H1 (cell line): ENCODE results near the gene EEF1A2. TPM values are rescaled to one million over a fixed set of nuclear protein-coding genes. Genes with fewer than 3 reads are reported as not detected.

Experiments
- CTCF ChIA-PET: fragments of 300-600 bp; sonication (Branson Sonifier 250); formaldehyde crosslinking; loops from one replicate; lab custom pipeline; 2021; ENCODE audit not compliant: partially characterized antibody; lab: Charles Lee
- POLR2A ChIA-PET: fragments of 300-600 bp; sonication (Branson Sonifier 250); formaldehyde crosslinking; loops from one replicate; lab custom pipeline; 2021; ENCODE audit warnings: inconsistent platforms; ENCODE audit not compliant: partially characterized antibody; lab: Charles Lee
- DNase-seq, 2 experiments: peaks; one replicate each; pipeline versions ENCODE4 v3.0.0 to v3.0.0-alpha.2; 2010 to 2022; ENCODE audit warnings: low spot score in 2 of 2, low read depth in 1 of 2, mixed read lengths in 1 of 2
- FAIRE-seq: peaks from 2 replicates; lab custom pipeline; 2011; peaks lifted over from hg19 to GRCh38; lab: Jason Lieb, UNC
- H2AFZ ChIP-seq: 2 replicates; pipeline ENCODE4 v1.8.1; 2012; ENCODE audit warnings: low read length, inconsistent platforms
- H2AK5ac ChIP-seq: 2 replicates; pipeline ENCODE4 v1.6.1; 2013; ENCODE audit warnings: low read depth, low read length
- H2BK120ac ChIP-seq: replicated peaks from 2 replicates; pipeline ENCODE3; 2013; ENCODE audit warnings: low read depth, low read length, inconsistent platforms
- H2BK12ac ChIP-seq: 2 replicates; pipeline ENCODE4 v1.6.1; 2013; ENCODE audit warnings: low read depth, low read length
- H2BK15ac ChIP-seq: 2 replicates; pipeline ENCODE4 v1.6.1; 2013; ENCODE audit warnings: low read length
- H2BK20ac ChIP-seq: 2 replicates; pipeline ENCODE4 v1.6.1; 2013; ENCODE audit warnings: low read length
- H2BK5ac ChIP-seq: 2 replicates; pipeline ENCODE4 v1.6.1; 2013; ENCODE audit warnings: low read depth, low read length
- H3K14ac ChIP-seq: 2 replicates; pipeline ENCODE4 v1.6.1; 2013; ENCODE audit warnings: inconsistent platforms; ENCODE audit not compliant: insufficient read length
- H3K18ac ChIP-seq: 2 replicates; pipeline ENCODE4 v1.6.1; 2013; ENCODE audit warnings: low read length; ENCODE audit errors: extremely low read depth
- H3K23ac ChIP-seq: 2 replicates; pipeline ENCODE4 v1.6.1; 2013; ENCODE audit warnings: inconsistent platforms; ENCODE audit not compliant: insufficient read length
- H3K23me2 ChIP-seq: 2 replicates; pipeline ENCODE4 v1.6.1; 2013; ENCODE audit warnings: low read depth, low read length
- H3K27ac ChIP-seq: 2 replicates; pipeline ENCODE4 v1.6.1; 2011; ENCODE audit warnings: low read depth, low read length, inconsistent platforms
- H3K27me3 ChIP-seq, 4 experiments: replicated peaks in 1 of 4; 1 replicate in 1 of 4; 2 replicates in 3 of 4; pipeline versions ENCODE4 v1.6.1 to v1.8.1; 2011 to 2013; ENCODE audit warnings: low read length in 3 of 4, mild to moderate bottlenecking in 3 of 4, inconsistent platforms in 2 of 4, mixed read lengths in 2 of 4, moderate library complexity in 1 of 4; ENCODE audit not compliant: control insufficient read depth in 3 of 4, insufficient read depth in 3 of 4; ENCODE audit errors: extremely low read depth in 1 of 4
- H3K36me3 ChIP-seq, 4 experiments: 2 replicates each; pipeline versions ENCODE4 v1.6.1 to v1.8.1; 2011 to 2013; ENCODE audit warnings: mild to moderate bottlenecking in 4 of 4, low read length in 3 of 4, moderate library complexity in 2 of 4, control low read depth in 1 of 4, inconsistent platforms in 1 of 4; ENCODE audit not compliant: insufficient read depth in 4 of 4, control insufficient read depth in 2 of 4
- H3K4ac ChIP-seq: replicated peaks from 2 replicates; pipeline ENCODE3; 2013; ENCODE audit warnings: low read length, low read depth, mixed read lengths, inconsistent platforms; ENCODE audit not compliant: insufficient read length
- H3K4me1 ChIP-seq, 4 experiments: replicated peaks in 1 of 4; 1 replicate in 1 of 4; 2 replicates in 3 of 4; pipeline versions ENCODE4 v1.6.1 to v1.8.1; 2011 to 2013; ENCODE audit warnings: low read length in 3 of 4, inconsistent platforms in 2 of 4, mixed read lengths in 1 of 4; ENCODE audit not compliant: insufficient read depth in 4 of 4, control insufficient read depth in 3 of 4
- H3K4me2 ChIP-seq, 2 experiments: 2 replicates each; pipeline versions ENCODE4 v1.6.1 to v1.8.1; 2011 to 2013; ENCODE audit warnings: low read depth in 2 of 2, low read length in 2 of 2, control low read depth in 1 of 2, inconsistent platforms in 1 of 2, mild to moderate bottlenecking in 1 of 2; ENCODE audit not compliant: insufficient read depth in 1 of 2
- H3K4me3 ChIP-seq, 4 experiments: fragments of 200-600, 300-600 bp in 1 of 4; sonication (generic), shearing (Covaris generic), sonication (Bioruptor Twin) in 1 of 4; 2 replicates each; pipeline versions ENCODE4 v1.5.1 to v1.8.1; 2011 to 2016; ENCODE audit warnings: low read length in 4 of 4, low read depth in 3 of 4, control low read depth in 2 of 4, inconsistent platforms in 2 of 4, mild to moderate bottlenecking in 2 of 4, mixed read lengths in 1 of 4, moderate library complexity in 1 of 4; ENCODE audit not compliant: insufficient read depth in 2 of 4; ENCODE audit errors: extremely low read depth in 1 of 4
- H3K56ac ChIP-seq: replicated peaks from 2 replicates; pipeline ENCODE3; 2013; ENCODE audit warnings: low read depth, mild to moderate bottlenecking, mixed read lengths, low read length, inconsistent platforms; ENCODE audit not compliant: insufficient read length
- H3K79me1 ChIP-seq: 2 replicates; pipeline ENCODE4 v1.6.1; 2013; ENCODE audit warnings: low read depth, low read length, control low read depth
- H3K79me2 ChIP-seq, 2 experiments: 2 replicates each; pipeline versions ENCODE4 v1.6.1 to v1.8.1; 2012 to 2013; ENCODE audit warnings: low read length in 2 of 2, mild to moderate bottlenecking in 2 of 2, inconsistent platforms in 1 of 2; ENCODE audit not compliant: insufficient read depth in 2 of 2, control insufficient read depth in 1 of 2
- H3K9ac ChIP-seq, 4 experiments: replicated peaks in 1 of 4; 1 replicate in 1 of 4; 2 replicates in 3 of 4; pipeline versions ENCODE4 v1.6.1 to v1.8.1; 2011 to 2013; ENCODE audit warnings: low read depth in 3 of 4, low read length in 3 of 4, control low read depth in 2 of 4, mild to moderate bottlenecking in 2 of 4, moderate library complexity in 2 of 4, inconsistent platforms in 1 of 4; ENCODE audit errors: extremely low read depth in 1 of 4
- H3K9me3 ChIP-seq, 2 experiments: 2 replicates each; pipeline versions ENCODE4 v1.6.1 to v1.8.1; 2012 to 2013; ENCODE audit warnings: mild to moderate bottlenecking in 2 of 2, moderate library complexity in 2 of 2, control low read depth in 1 of 2, inconsistent platforms in 1 of 2, low read depth in 1 of 2, low read length in 1 of 2, mixed read lengths in 1 of 2; ENCODE audit not compliant: insufficient read depth in 2 of 2
- H4K20me1 ChIP-seq, 2 experiments: replicated peaks in 1 of 2; 2 replicates each; pipeline versions ENCODE3 to v1.8.1; 2011 to 2013; ENCODE audit warnings: inconsistent platforms in 2 of 2, low read length in 2 of 2, mild to moderate bottlenecking in 1 of 2; ENCODE audit not compliant: insufficient read depth in 2 of 2, control insufficient read depth in 1 of 2
- H4K5ac ChIP-seq: 2 replicates; pipeline ENCODE4 v1.6.1; 2013; ENCODE audit warnings: low read length, low read depth, mixed read lengths, inconsistent platforms; ENCODE audit not compliant: insufficient read length
- H4K8ac ChIP-seq: 2 replicates; pipeline ENCODE4 v1.8.0; 2013; ENCODE audit warnings: mild to moderate bottlenecking, moderate library complexity, low read length, inconsistent platforms; ENCODE audit not compliant: insufficient read depth; ENCODE audit errors: extremely low read depth
- H4K91ac ChIP-seq: replicated peaks from 2 replicates; pipeline ENCODE3; 2013; ENCODE audit warnings: low read length, mixed read lengths, inconsistent platforms; ENCODE audit not compliant: insufficient read length
- ASH2L ChIP-seq: fragments of 200-600, 300-600 bp; sonication (generic); IDR thresholded peaks from one replicate; pipeline ENCODE4 v1.7.1; 2017; ENCODE audit warnings: low read length
- BRCA1 ChIP-seq: IDR thresholded peaks from 2 replicates; pipeline ENCODE4 v1.6.1; 2012; ENCODE audit warnings: low read depth, low read length, improper control_type of control experiment
- CEBPB ChIP-seq: IDR thresholded peaks from 2 replicates; pipeline ENCODE4 v1.6.1; 2012; ENCODE audit warnings: low read depth, low read length
- CREB1 ChIP-seq: IDR thresholded peaks from 2 replicates; pipeline ENCODE4 v1.6.1; 2012; ENCODE audit warnings: inconsistent platforms
- HDAC2 ChIP-seq, 2 experiments: fragments of 300-600 bp in 1 of 2; sonication (generic) in 1 of 2; IDR thresholded peaks; 2 replicates each; pipeline ENCODE4 v1.6.1; 2011 to 2012; ENCODE audit warnings: low read depth in 2 of 2, low read length in 2 of 2, mild to moderate bottlenecking in 2 of 2, moderate library complexity in 2 of 2, borderline replicate concordance in 1 of 2, inconsistent platforms in 1 of 2
- NRF1 ChIP-seq: IDR thresholded peaks from 2 replicates; pipeline ENCODE4 v1.6.1; 2011; ENCODE audit warnings: mild to moderate bottlenecking, low read depth, low read length, improper control_type of control experiment
- TAF1 ChIP-seq: IDR thresholded peaks from 2 replicates; pipeline ENCODE4 v1.6.1; 2011; ENCODE audit warnings: mild to moderate bottlenecking, low read depth, low read length
- TBP ChIP-seq: IDR thresholded peaks from 2 replicates; pipeline ENCODE4 v1.6.1; 2011; ENCODE audit warnings: low read depth, low read length, improper control_type of control experiment
- WGBS, 2 experiments: shearing (Covaris generic) in 1 of 2; methylation state at CpG; one replicate each; pipeline versions ENCODE4 v1.1.6 to v1.1.7; 2013 to 2015; ENCODE audit warnings: low lambda C conversion rate in 2 of 2, mixed read lengths in 2 of 2, inconsistent platforms in 1 of 2, low coverage in 1 of 2, missing lambda C conversion rate in 1 of 2; ENCODE audit not compliant: insufficient replicate concordance in 2 of 2, insufficient coverage in 1 of 2, insufficient read length in 1 of 2; ENCODE audit errors: extremely low coverage in 1 of 2, missing lambda C conversion rate in 1 of 2; 5-methylcytosine and 5-hydroxymethylcytosine counted together
- polyA plus RNA-seq, 7 experiments: library from polyadenylated mRNA; depleted of rRNA in 3 of 7; stranded (reverse) in 5 of 7; unstranded in 2 of 7; fragments of >200 nt in 5 of 7; fragments of 200-250 nt in 2 of 7; gene quantifications; 1 replicate in 5 of 7; 2 replicates in 1 of 7; 4 replicates in 1 of 7; pipeline versions ENCODE4 v1.2.1 to v1.2.3, GENCODE V29; 2011 to 2013; ENCODE audit warnings: missing spikeins in 2 of 7, mixed read lengths in 2 of 7
- total RNA-seq: library from RNA; stranded (reverse); fragmentation: NEBNext Ultra II Directional; extraction: Animal tissue kit (Norgen Biotek cat#: 25700); gene quantifications from 2 replicates; pipeline ENCODE4 v1.2.1, GENCODE V29; 2021

EEF1A2 gene
- total and polyA plus RNA-seq, 2 of the 8 experiments (the other 6 are each of a cell fraction or from before 2014, with no cell fraction given): 7.4 to 25.8 TPM

DNA sequence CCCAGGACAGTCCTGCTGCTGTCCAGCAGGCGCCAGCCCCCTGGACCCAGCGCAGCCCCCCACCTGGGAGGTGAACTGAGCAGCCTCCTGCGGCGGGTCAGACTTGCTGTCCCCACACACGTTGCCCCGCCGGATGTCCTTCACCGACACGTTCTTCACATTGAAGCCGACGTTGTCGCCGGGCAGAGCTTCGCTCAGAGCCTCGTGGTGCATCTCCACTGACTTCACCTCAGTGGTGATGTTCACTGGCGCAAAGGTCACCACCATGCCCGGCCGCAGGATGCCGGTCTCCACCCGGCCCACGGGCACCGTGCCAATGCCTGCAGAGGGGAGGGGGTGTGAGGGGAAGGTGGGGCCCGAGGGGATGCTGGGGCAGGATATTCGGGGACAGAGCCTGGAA lies 8.5 kb downstream of the EEF1A2 start:
- CTCF ChIA-PET: no interaction called here

More for the DNA sequence above, 8.5 kb downstream of the EEF1A2 start:
- no peak overlapping the region for H3K14ac ChIP-seq
- no peak overlapping the region for H3K18ac ChIP-seq
- H3K36me3 ChIP-seq: peaks cover 0 to 8% (median 1%) of the 10 kb centered on the region in 4 experiments; a peak in 5 of 8 replicates
- DNase-seq: no peak
- no peak overlapping the region for H3K56ac ChIP-seq
- H3K4ac ChIP-seq: no peak overlapping the region
- POLR2A ChIA-PET: interaction anchor here (1.0 kb wide), 1 partner anchor 19 kb away, joined by 3 read pairs; no protein-coding TSS in a partner anchor
- H3K4me3 ChIP-seq: no peak overlapping the region
- TF ChIP-seq CREB1 (no peak), TAF1 (no peak), ASH2L (no peak), NRF1 (no peak), HDAC2 (IDR thresholded peaks at IDR 0.05; ENCODE audit: borderline replicate concordance in 1 of 2, low read depth in 2 of 2, low read length in 2 of 2) (no peak), BRCA1 (no peak), CEBPB (no peak), TBP (no peak)
- TF ChIP-seq, all 59 proteins: peak for 0
- Histone ChIP-seq H2BK5ac (no peak overlapping the region), H3K4me2 (no peak overlapping the region), H3K23me2 (peaks cover 16% of the 10 kb centered on the region; the same call in 1 of the 2 replicates), H4K91ac (no peak overlapping the region), H3K4me1 (peaks cover 0 to 11% (median 6%) of the 10 kb centered on the region in 4 experiments; a peak in 5 of 7 replicates), H2AK5ac (no peak overlapping the region), H2AFZ (no peak overlapping the region), H4K20me1 (peaks cover 0 to 8% of the 10 kb centered on the region in 2 experiments), H2BK120ac (no peak overlapping the region), H3K9ac (no peak overlapping the region), H3K23ac (no peak overlapping the region), H3K27ac (no peak overlapping the region), H2BK15ac (no peak overlapping the region), H4K5ac (no peak overlapping the region), H2BK20ac (no peak overlapping the region), H3K9me3 (peaks cover 4% of the 10 kb centered on the region in 2 experiments; a peak in 1 of 4 replicates), H3K79me1 (no peaks in the 10 kb centered on the region), H2BK12ac (no peak overlapping the region), H3K79me2 (no peaks in the 10 kb centered on the region), H4K8ac (no peak overlapping the region), H3K27me3 (peaks cover 0 to 21% (median 15%) of the 10 kb centered on the region in 4 experiments; a peak in 6 of 7 replicates)
- no peak for FAIRE-seq
- WGBS, 2 experiments: 95% methylated on average over 17 of the region's 24 CpGs; no CpG with 5 or more reads in 1 of the 2 experiments
